SK-N-SH treated with all-trans-retinoic acid at 6 μM for 48 hours (cell line): ENCODE measurements around the gene ABHD2.
"Not testable (repeated sequence)": the region's sequence is repeated elsewhere in the genome, so short reads cannot be mapped to it uniquely, and the experiment has no call there.

ENCODE experiments used
- BACH2 ChIP-seq: fragments of 250-450 bp; sonication (Bioruptor Pico); IDR thresholded peaks from 2 replicates; pipeline ENCODE4 v1.9.0; 2021; ENCODE audit warnings: mild to moderate bottlenecking, borderline replicate concordance
- GLIS3 ChIP-seq: fragments of 250-450 bp; sonication (Bioruptor Pico); IDR thresholded peaks from 2 replicates; pipeline ENCODE4 v1.5.0; 2020; ENCODE audit warnings: mild to moderate bottlenecking, moderate library complexity
- TOX ChIP-seq: fragments of 250-450 bp; sonication (Bioruptor Pico); IDR thresholded peaks from 2 replicates; pipeline ENCODE4 v1.8.0; 2021; ENCODE audit warnings: mild to moderate bottlenecking, moderate library complexity, borderline replicate concordance

DNA sequence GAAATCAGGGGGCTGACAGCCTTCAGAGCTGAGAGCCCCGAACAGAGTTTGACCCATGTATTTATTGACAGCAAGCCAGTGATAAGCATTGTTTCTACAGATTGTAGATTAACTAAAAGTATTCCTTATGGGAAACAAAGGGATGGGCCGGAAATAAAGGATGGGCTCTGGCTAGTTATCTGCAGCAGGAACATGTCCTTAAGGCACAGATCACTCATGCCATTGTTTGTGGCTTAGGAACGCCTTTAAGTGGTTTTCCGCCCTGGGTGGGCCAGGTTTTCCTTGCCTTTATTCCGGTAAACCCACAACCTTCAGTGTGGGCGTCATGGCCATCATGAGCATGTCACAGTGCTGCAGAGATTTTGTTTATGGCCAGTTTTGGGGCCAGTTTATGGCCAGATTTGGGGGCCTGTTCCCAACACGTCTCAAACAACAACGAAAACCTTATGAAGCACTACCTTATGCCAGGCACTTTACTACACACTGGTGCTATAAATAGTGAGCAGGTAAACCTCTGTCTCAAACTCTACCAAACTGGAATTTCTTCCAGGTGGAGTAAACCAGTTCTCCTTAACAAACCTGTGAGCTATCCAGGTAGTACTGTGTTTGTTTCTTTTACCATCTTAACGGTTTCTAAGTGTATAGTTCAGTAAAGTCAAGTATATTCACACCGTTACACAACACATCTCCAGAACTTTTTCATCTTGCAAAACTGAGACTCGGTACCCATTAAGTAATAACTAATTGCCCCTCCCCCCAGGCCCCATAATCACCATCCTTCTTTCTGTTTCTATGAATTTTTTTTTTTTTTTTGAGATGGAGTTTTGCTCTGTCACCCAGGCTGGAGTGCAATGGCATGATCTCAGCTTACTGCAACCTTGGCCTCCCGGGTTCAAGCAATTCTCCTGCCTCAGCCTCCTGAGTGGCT, 151.9 kb downstream of the ABHD2 start:
- not testable (repeated sequence) for TF ChIP-seq TOX, BACH2, GLIS3 (CRISPR knock-in tag)
